GM19240 (cell line): ENCODE results near the gene FRMD1.

Experiments
- DNase-seq: peaks from one replicate; pipeline ENCODE4 v3.0.0; 2011; ENCODE audit warnings: low spot score; ENCODE audit not compliant: insufficient read length

The FRMD1 gene

GRCh38 chr6:168005796-168006195 is 73.2 kb downstream of the FRMD1 start:
- DNase-seq = no peak

- DNase-seq = no peak
Observed at GRCh38 chr6:168004945-168005344, 74.1 kb downstream of the FRMD1 start.

GRCh38 chr6:168004023-168004422 is 75.0 kb downstream of the FRMD1 start:
- no peak for DNase-seq
